ENCODE data around the gene SCO2. TPM values are rescaled to one million over a fixed set of nuclear protein-coding genes. Genes with fewer than 3 reads are reported as not detected.
A peak's percentile ranks its signal among the peaks of the same experiment; 100 is the strongest.

Gene SCO2
- total and polyA plus RNA-seq, 2 of the 13 experiments (the other 11 are each of a cell fraction or from before 2014, with no cell fraction given) = 0.32 to 3.7 TPM

DNA sequence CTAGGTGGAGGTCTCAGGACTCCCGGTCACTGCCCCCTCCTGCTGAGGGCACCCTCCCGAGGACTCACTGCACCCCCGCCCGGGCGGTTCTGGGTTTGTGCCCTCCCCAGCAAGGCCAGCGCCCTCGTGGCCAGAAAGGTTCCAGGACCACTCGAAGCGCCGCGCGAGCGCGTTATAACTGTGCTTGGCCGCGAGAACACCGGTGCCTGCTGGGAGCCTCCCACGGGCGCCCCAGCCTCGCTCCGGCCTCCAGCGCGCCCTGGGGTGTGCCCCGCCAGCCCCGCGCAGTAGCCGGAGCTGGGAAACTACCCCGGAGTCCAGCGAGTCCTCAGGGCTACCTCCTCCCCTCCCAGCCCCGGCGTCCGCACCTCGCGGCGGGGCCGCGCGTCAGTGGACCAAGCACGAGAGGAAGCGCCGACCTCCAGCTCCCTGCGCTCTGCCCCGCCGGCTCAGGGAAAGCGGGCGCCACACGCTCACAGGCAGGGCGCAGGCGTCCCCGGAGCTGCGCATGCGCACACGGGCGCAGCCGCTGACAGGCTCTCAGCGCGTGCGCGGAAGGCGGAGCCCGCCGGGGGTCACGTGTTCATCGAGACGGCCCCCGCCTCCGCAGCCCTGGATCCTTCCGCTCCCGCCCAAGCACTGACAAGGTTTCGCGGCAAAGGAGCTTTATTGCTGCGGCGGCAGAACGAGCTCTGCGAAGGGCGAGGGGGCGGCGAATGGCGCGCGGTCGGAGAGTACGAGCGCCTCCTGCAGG lies at the start of gene SCO2 (continued):
- TF ChIP-seq ZHX1 (CRISPR knock-in tag; IDR thresholded peaks at IDR 0.05; ENCODE audit: low read depth) (0 out of 2 replicates have a peak, but pooled peaks have one; percentile 37), RBAK (CRISPR knock-in tag; IDR thresholded peaks at IDR 0.05) (no peak), ZNF367 (CRISPR knock-in tag; IDR thresholded peaks at IDR 0.05; ENCODE audit: borderline replicate concordance) (peak; percentile 71; the same call in 1 of the 2 replicates), ZNF549 (CRISPR knock-in tag; IDR thresholded peaks at IDR 0.05) (0 out of 2 replicates have a peak, but pooled peaks have one; percentile 44), ZMYM3 (CRISPR knock-in tag; IDR thresholded peaks at IDR 0.05) (no peak), ZNF326 (CRISPR knock-in tag; IDR thresholded peaks at IDR 0.05; ENCODE audit: borderline replicate concordance) (no peak), AKAP8 (CRISPR knock-in tag; IDR thresholded peaks at IDR 0.05) (peak; percentile 27; the same call in 1 of the 2 replicates), UBTF (CRISPR knock-in tag; IDR thresholded peaks at IDR 0.05) (peak; percentile 85), ZNF552 (CRISPR knock-in tag; IDR thresholded peaks at IDR 0.05; ENCODE audit: borderline replicate concordance) (peak; percentile 92), BORCS8-MEF2B (CRISPR knock-in tag; IDR thresholded peaks at IDR 0.05) (peak; percentile 75; the same call in 1 of the 2 replicates)
- TF ChIP-seq, protein P1, sequence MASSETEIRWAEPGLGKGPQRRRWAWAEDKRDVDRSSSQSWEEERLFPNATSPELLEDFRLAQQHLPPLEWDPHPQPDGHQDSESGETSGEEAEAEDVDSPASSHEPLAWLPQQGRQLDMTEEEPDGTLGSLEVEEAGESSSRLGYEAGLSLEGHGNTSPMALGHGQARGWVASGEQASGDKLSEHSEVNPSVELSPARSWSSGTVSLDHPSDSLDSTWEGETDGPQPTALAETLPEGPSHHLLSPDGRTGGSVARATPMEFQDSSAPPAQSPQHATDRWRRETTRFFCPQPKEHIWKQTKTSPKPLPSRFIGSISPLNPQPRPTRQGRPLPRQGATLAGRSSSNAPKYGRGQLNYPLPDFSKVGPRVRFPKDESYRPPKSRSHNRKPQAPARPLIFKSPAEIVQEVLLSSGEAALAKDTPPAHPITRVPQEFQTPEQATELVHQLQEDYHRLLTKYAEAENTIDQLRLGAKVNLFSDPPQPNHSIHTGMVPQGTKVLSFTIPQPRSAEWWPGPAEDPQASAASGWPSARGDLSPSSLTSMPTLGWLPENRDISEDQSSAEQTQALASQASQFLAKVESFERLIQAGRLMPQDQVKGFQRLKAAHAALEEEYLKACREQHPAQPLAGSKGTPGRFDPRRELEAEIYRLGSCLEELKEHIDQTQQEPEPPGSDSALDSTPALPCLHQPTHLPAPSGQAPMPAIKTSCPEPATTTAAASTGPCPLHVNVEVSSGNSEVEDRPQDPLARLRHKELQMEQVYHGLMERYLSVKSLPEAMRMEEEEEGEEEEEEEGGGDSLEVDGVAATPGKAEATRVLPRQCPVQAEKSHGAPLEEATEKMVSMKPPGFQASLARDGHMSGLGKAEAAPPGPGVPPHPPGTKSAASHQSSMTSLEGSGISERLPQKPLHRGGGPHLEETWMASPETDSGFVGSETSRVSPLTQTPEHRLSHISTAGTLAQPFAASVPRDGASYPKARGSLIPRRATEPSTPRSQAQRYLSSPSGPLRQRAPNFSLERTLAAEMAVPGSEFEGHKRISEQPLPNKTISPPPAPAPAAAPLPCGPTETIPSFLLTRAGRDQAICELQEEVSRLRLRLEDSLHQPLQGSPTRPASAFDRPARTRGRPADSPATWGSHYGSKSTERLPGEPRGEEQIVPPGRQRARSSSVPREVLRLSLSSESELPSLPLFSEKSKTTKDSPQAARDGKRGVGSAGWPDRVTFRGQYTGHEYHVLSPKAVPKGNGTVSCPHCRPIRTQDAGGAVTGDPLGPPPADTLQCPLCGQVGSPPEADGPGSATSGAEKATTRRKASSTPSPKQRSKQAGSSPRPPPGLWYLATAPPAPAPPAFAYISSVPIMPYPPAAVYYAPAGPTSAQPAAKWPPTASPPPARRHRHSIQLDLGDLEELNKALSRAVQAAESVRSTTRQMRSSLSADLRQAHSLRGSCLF (CRISPR knock-in tag; IDR thresholded peaks at IDR 0.05; ENCODE audit: borderline replicate concordance) = no peak

All from HepG2 (cell line).